ENCODE data around the gene OR2H2.

- TF ChIP-seq CBX2 (IDR thresholded peaks at IDR 0.05; ENCODE audit: borderline replicate concordance, low read depth) (no peak), POLR2A (IDR thresholded peaks at IDR 0.05; ENCODE audit: low read length) (peak; percentile 12; the same call in 1 of the 2 replicates), RFX5 (IDR thresholded peaks at IDR 0.05) (no peak), CTCF (IDR thresholded peaks at IDR 0.05) (no peak), CHD2 (IDR thresholded peaks at IDR 0.05; ENCODE audit: low read length, partially characterized antibody) (no peak)
Measured at GRCh38 chr6:29631860-29632731, 47.2 kb downstream of the OR2H2 start.

Measured in A549 (cell line).